ENCODE data around the gene C10orf95. TPM values are rescaled to one million over a fixed set of nuclear protein-coding genes. Genes with fewer than 3 reads are reported as not detected.
"Not testable (repeated sequence)": the region's sequence is repeated elsewhere in the genome, so short reads cannot be mapped to it uniquely, and the experiment has no call there.

The C10orf95 gene
- total RNA-seq: 5.7 TPM
- long read RNA-seq, partial matches to known transcripts: 0 of 31 reads
- long read RNA-seq, other reads (novel, unspliced or antisense): 27 of 31 reads

DNA sequence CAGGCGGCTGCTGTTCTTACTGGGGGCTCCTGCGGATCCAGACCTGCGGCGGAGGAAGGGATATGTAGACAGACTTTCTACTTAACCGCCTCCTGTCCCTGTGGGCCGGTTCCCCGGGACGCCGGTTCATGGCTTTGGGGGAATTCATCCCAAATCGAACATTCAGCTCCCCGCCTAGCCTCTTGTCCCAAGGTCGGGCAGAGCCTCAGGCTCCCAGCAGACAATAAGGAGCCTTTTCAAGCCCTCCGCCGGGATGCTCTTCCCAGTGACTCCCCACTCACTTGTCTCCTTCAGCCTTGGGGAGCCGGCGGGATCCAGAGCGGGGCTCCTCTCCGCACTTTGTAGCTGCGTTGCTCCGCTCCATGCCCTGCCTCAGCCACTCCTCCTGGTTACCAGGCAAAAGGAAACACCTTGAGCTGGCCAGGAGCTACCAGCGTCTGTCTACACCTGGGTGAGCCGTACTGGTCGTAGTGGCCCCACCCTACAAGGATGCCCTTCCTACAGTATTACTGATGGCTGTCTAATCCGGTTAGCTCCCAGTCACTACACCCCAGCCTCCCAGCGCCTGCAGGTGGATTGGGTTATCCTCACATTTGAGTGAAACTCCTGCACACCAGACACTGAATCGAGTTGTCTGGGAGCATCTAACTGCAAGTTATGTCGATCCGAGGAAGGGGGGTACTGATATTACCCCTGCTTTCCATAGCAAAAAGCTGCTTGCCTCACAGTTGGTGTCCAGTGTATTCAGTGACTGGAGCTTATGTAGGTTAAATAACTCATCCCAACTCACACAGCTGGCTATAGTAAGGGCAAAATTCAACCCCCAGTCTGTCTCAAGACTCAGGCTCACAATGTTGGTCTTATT is at the start of gene C10orf95:
C10orf95 (minus strand) TSS at position 439 of the 865 bp plus-strand sequence. CDS start 450 bp downstream, outside the sequence.
- DNase-seq: peak; percentile 62
- Histone ChIP-seq H3K27ac (peak within 1 kb of the TSS; percentile 83), H3K4me1 (peaks cover 54% of the 10 kb centered on the region), H3K9me3 (no peaks in the 10 kb centered on the region), H3K4me3 (peak within 1 kb of the TSS; percentile 69), H3K36me3 (no peaks in the 10 kb centered on the region), H3K27me3 (ENCODE audit: low read depth) (no peaks in the 10 kb centered on the region)
- intact Hi-C loops (cut with DNase I): no loop called here
- ATAC-seq: peak; percentile 12 to 19
- TF ChIP-seq, protein P1, sequence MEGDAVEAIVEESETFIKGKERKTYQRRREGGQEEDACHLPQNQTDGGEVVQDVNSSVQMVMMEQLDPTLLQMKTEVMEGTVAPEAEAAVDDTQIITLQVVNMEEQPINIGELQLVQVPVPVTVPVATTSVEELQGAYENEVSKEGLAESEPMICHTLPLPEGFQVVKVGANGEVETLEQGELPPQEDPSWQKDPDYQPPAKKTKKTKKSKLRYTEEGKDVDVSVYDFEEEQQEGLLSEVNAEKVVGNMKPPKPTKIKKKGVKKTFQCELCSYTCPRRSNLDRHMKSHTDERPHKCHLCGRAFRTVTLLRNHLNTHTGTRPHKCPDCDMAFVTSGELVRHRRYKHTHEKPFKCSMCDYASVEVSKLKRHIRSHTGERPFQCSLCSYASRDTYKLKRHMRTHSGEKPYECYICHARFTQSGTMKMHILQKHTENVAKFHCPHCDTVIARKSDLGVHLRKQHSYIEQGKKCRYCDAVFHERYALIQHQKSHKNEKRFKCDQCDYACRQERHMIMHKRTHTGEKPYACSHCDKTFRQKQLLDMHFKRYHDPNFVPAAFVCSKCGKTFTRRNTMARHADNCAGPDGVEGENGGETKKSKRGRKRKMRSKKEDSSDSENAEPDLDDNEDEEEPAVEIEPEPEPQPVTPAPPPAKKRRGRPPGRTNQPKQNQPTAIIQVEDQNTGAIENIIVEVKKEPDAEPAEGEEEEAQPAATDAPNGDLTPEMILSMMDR (IDR thresholded peaks at IDR 0.05): no peak

DNA sequence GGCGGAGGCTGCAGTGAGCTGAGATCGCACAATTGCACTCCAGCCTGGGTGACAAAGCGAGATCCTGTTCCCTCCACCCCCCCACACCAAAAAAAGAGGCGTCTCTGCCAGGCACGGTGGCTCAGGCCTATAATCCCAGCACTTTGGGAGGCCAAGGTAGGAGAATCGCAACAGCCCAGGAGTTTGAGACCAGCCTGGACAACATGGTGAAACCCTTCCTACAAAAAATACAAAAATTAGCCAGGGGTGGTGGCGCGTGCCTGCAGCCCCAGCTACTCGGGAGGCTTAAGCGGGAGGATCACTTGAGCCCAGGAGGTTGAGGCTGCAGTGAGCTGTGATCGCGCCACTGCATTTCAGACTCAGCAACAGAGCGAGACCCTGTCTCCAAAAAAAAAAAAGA is 49.3 kb upstream of the C10orf95 start:
- H3K27ac ChIP-seq; H3K36me3 ChIP-seq; H3K27me3 ChIP-seq (ENCODE audit: low read depth); H3K9me3 ChIP-seq; ATAC-seq; DNase-seq: not testable (repeated sequence)
- intact Hi-C loops (cut with DNase I): loop anchor here (10.0 kb wide), 1 partner anchor 84 kb away; no protein-coding TSS in a partner anchor
- Histone ChIP-seq H3K4me3 (peak overlapping the region; percentile 96), H3K4me1 (peaks cover 63% of the 10 kb centered on the region)

- TF ChIP-seq, protein P1 (IDR thresholded peaks at IDR 0.05): no peak
- H3K9me3 ChIP-seq: no peaks in the 10 kb centered on the region
- intact Hi-C loops (cut with DNase I): no loop called here
- H3K4me1 ChIP-seq: peaks cover 56% of the 10 kb centered on the region
- ATAC-seq: no peak
- no peak overlapping the region for H3K27ac ChIP-seq
- peaks cover 4% of the 10 kb centered on the region for H3K36me3 ChIP-seq
- no peak overlapping the region for H3K4me3 ChIP-seq
- H3K27me3 ChIP-seq (ENCODE audit: low read depth): no peaks in the 10 kb centered on the region
- no peak for DNase-seq
These were observed 48.0 kb upstream of the C10orf95 start for GRCh38 chr10:102499356-102499755.

DNA sequence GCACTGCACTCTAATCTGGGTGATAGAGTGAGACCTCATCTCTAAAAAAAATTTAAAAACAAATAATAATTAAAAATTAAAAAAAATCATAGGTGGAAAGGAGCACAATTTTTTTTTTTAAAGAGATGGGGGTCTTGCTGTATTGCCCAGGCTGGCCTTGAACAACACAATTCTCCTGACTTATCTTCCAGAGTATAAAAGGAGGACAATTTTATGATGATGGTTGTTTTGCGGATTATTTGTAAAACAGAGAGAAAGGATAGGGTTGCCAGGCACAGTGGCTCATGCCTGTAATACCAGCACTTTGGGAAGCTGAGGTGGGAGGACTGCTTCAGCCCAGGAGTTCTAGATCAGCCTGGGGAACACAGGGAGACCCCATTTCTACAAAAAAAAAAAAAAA is 46.2 kb upstream of the C10orf95 start:
- TF ChIP-seq, protein P1 (IDR thresholded peaks at IDR 0.05): no peak
- Histone ChIP-seq H3K27ac (no peak overlapping the region), H3K4me3 (no peak overlapping the region), H3K4me1 (peaks cover 67% of the 10 kb centered on the region), H3K36me3 (peaks cover 4% of the 10 kb centered on the region), H3K27me3 (ENCODE audit: low read depth) (no peaks in the 10 kb centered on the region), H3K9me3 (no peaks in the 10 kb centered on the region)
- ATAC-seq (no peak), DNase-seq (no peak)
- intact Hi-C loops (cut with DNase I): no loop called here

- Histone ChIP-seq H3K4me3 (no peak overlapping the region), H3K9me3 (no peaks in the 10 kb centered on the region), H3K27me3 (ENCODE audit: low read depth) (no peaks in the 10 kb centered on the region), H3K4me1 (peaks cover 54% of the 10 kb centered on the region), H3K27ac (peak overlapping the region; percentile 11), H3K36me3 (peaks cover 32% of the 10 kb centered on the region)
- DNase-seq (no peak), ATAC-seq (no peak)
- TF ChIP-seq, protein P1 (IDR thresholded peaks at IDR 0.05): no peak
- intact Hi-C loops (cut with DNase I): no loop called here
These were observed 42.4 kb upstream of the C10orf95 start for GRCh38 chr10:102493771-102494170.

GRCh38 chr10:102492983-102493382 is 41.6 kb upstream of the C10orf95 start:
- intact Hi-C loops (cut with DNase I): no loop called here
- TF ChIP-seq, protein P1 (IDR thresholded peaks at IDR 0.05): no peak
- peaks cover 40% of the 10 kb centered on the region for H3K36me3 ChIP-seq
- no peak overlapping the region for H3K4me3 ChIP-seq
- peaks cover 47% of the 10 kb centered on the region for H3K4me1 ChIP-seq
- no peaks in the 10 kb centered on the region for H3K9me3 ChIP-seq
- H3K27ac ChIP-seq: peak overlapping the region; percentile 58
- H3K27me3 ChIP-seq (ENCODE audit: low read depth): no peaks in the 10 kb centered on the region
- no peak for DNase-seq
- peak; percentile 85 to 88 for ATAC-seq

All from lower lobe of right lung (tissue), 2 donors.